Mesothelial cell of epicardium (in vitro differentiated cells): ENCODE results near the gene BEST4. TPM values are rescaled to one million over a fixed set of nuclear protein-coding genes. Genes with fewer than 3 reads are reported as not detected.

Source experiments
- DNase-seq, 2 experiments: peaks; one replicate each; pipeline ENCODE4 v3.0.0; 2021; ENCODE audit warnings: low spot score in 2 of 2; ENCODE audit not compliant: unreplicated experiment in 2 of 2
- H3K27ac Mint-ChIP-seq: 2 replicates; pipeline ENCODE4 v1.8.0; 2021; ENCODE audit warnings: mixed read lengths
- H3K27me3 Mint-ChIP-seq: 2 replicates; pipeline ENCODE4 v1.8.0; 2021; ENCODE audit warnings: low read depth, mixed read lengths
- H3K36me3 Mint-ChIP-seq: 2 replicates; pipeline ENCODE4 v1.8.0; 2021; ENCODE audit warnings: mixed read lengths
- H3K4me1 Mint-ChIP-seq: 2 replicates; pipeline ENCODE4 v1.8.0; 2021; ENCODE audit warnings: mixed read lengths
- H3K4me3 Mint-ChIP-seq: 2 replicates; pipeline ENCODE4 v1.8.0; 2021; ENCODE audit warnings: mild to moderate bottlenecking, moderate library complexity, mixed read lengths
- H3K9me3 Mint-ChIP-seq: 2 replicates; pipeline ENCODE4 v1.8.0; 2021; ENCODE audit warnings: mixed read lengths
- CTCF ChIP-seq: fragments of 200-600 bp; sonication (generic); IDR thresholded peaks from one replicate; pipeline ENCODE4 v1.5.0; 2021; ENCODE audit warnings: antibody characterized with exemption; ENCODE audit not compliant: unreplicated experiment
- total RNA-seq: library from RNA; stranded (reverse); gene quantifications from 3 replicates; pipeline ENCODE4 v1.2.1, GENCODE V29; 2021

BEST4 gene
- total RNA-seq, 1 donor from 2014 or later = 1.4 TPM

GRCh38 chr1:44784094-44785028 is 3.6 kb downstream of the BEST4 start:
- DNase-seq = no peak
- no peak overlapping the region for H3K27ac Mint-ChIP-seq

DNA sequence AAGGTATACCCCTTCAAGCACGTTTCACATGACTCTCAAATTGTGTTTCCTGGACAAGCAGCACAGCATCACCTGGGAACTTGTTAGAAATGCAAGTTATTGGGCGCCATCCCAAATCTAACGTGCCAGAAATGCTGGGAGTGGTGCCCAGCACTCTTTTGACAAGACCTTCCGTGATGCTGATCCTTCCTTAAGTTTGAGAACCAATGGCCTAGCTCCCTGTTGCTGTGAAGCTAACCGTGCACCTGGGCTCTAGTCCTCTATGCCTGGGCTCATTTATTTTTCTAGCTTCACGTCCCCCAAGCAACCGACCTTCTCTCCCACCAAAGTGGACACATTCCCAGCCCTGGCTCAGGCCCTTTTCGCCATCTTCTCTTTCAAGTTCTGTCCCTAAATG is 4.3 kb downstream of the BEST4 start:
- TF ChIP-seq CTCF = no peak
- no peak for DNase-seq
- H3K4me3 Mint-ChIP-seq = peak overlapping the region; percentile 57

More at GRCh38 chr1:44784094-44785028, 3.6 kb downstream of the BEST4 start:
- no peak for TF ChIP-seq CTCF
- Mint-ChIP-seq H3K4me1 (peaks cover 23% of the 10 kb centered on the region), H3K4me3 (peak overlapping the region; percentile 59), H3K36me3 (peaks cover 12% of the 10 kb centered on the region), H3K27me3 (no peaks in the 10 kb centered on the region), H3K9me3 (no peaks in the 10 kb centered on the region)

GRCh38 chr1:44780583-44781121 is 7.3 kb downstream of the BEST4 start:
- no peak for TF ChIP-seq CTCF
- no peak for DNase-seq
- Mint-ChIP-seq H3K9me3 (no peaks in the 10 kb centered on the region), H3K36me3 (peaks cover 32% of the 10 kb centered on the region), H3K27ac (no peak overlapping the region), H3K27me3 (no peaks in the 10 kb centered on the region), H3K4me3 (no peak overlapping the region), H3K4me1 (peaks cover 32% of the 10 kb centered on the region)

More for the DNA sequence above, 4.3 kb downstream of the BEST4 start:
- H3K27ac Mint-ChIP-seq = no peak overlapping the region
- peaks cover 17% of the 10 kb centered on the region for H3K36me3 Mint-ChIP-seq
- H3K9me3 Mint-ChIP-seq = no peaks in the 10 kb centered on the region
- H3K4me1 Mint-ChIP-seq = peaks cover 24% of the 10 kb centered on the region
- no peaks in the 10 kb centered on the region for H3K27me3 Mint-ChIP-seq

- H3K9me3 Mint-ChIP-seq = no peaks in the 10 kb centered on the region
- H3K36me3 Mint-ChIP-seq = peaks cover 32% of the 10 kb centered on the region
- peaks cover 30% of the 10 kb centered on the region for H3K4me1 Mint-ChIP-seq
- no peak for DNase-seq
- H3K27ac Mint-ChIP-seq = peak overlapping the region; percentile 67
- H3K4me3 Mint-ChIP-seq = no peak overlapping the region
- TF ChIP-seq CTCF = no peak
- no peaks in the 10 kb centered on the region for H3K27me3 Mint-ChIP-seq
Observed at GRCh38 chr1:44778705-44779576, 9.0 kb downstream of the BEST4 start.

- Mint-ChIP-seq H3K4me1 (peaks cover 24% of the 10 kb centered on the region), H3K9me3 (no peaks in the 10 kb centered on the region), H3K27me3 (no peaks in the 10 kb centered on the region), H3K36me3 (peaks cover 32% of the 10 kb centered on the region), H3K4me3 (peak overlapping the region; percentile 87), H3K27ac (peak overlapping the region; percentile 87)
- no peak for DNase-seq
- no peak for TF ChIP-seq CTCF
Observed at GRCh38 chr1:44777969-44778635, 9.9 kb downstream of the BEST4 start.
